GM18508 (cell line): Measurements from ENCODE around the gene ARHGAP18.
A peak's percentile ranks its signal among the peaks of the same experiment; 100 is the strongest.

Experiments used
- ATAC-seq: cut with Tn5 transposase; IDR thresholded peaks from one replicate; pipeline ENCODE4 v1.9.1; 2021; ENCODE audit warnings: moderate number of reproducible peaks; ENCODE audit not compliant: insufficient read depth, unreplicated experiment

The ARHGAP18 gene

GRCh38 chr6:129672881-129673631, 36.9 kb downstream of the ARHGAP18 start:
- ATAC-seq, result peak; percentile 38

- ATAC-seq, result peak; percentile 2
Measured at GRCh38 chr6:129672341-129672682, 37.7 kb downstream of the ARHGAP18 start.

- peak; percentile 78 for ATAC-seq
Measured at GRCh38 chr6:129671442-129672340, 38.3 kb downstream of the ARHGAP18 start.

GRCh38 chr6:129670634-129671033, 39.3 kb downstream of the ARHGAP18 start:
- no peak for ATAC-seq

GRCh38 chr6:129667621-129668020, 42.4 kb downstream of the ARHGAP18 start:
- ATAC-seq, result no peak

- no peak for ATAC-seq
Measured at GRCh38 chr6:129667034-129667433, 42.9 kb downstream of the ARHGAP18 start.

- ATAC-seq, result no peak
Measured at GRCh38 chr6:129665555-129665954, 44.4 kb downstream of the ARHGAP18 start.

GRCh38 chr6:129663531-129663930, 46.4 kb downstream of the ARHGAP18 start:
- ATAC-seq, result no peak

GRCh38 chr6:129662980-129663431, 47.0 kb downstream of the ARHGAP18 start:
- peak; percentile 59 for ATAC-seq

GRCh38 chr6:129662406-129662766, 47.6 kb downstream of the ARHGAP18 start:
- no peak for ATAC-seq

- ATAC-seq, result no peak
Measured at GRCh38 chr6:129661536-129662405, 48.2 kb downstream of the ARHGAP18 start.

- no peak for ATAC-seq
Measured at GRCh38 chr6:129660346-129660676, 49.7 kb downstream of the ARHGAP18 start.

GRCh38 chr6:129659590-129660345, 50.2 kb downstream of the ARHGAP18 start:
- ATAC-seq, result no peak

GRCh38 chr6:129659167-129659566, 50.8 kb downstream of the ARHGAP18 start:
- ATAC-seq, result no peak

- ATAC-seq, result no peak
Measured at GRCh38 chr6:129657483-129657882, 52.5 kb downstream of the ARHGAP18 start.

- no peak for ATAC-seq
Measured at GRCh38 chr6:129655334-129655733, 54.6 kb downstream of the ARHGAP18 start.

- ATAC-seq, result no peak
Measured at GRCh38 chr6:129653746-129654145, 56.2 kb downstream of the ARHGAP18 start.

- ATAC-seq, result no peak
Measured at GRCh38 chr6:129653229-129653628, 56.7 kb downstream of the ARHGAP18 start.

GRCh38 chr6:129651291-129651691, 58.7 kb downstream of the ARHGAP18 start:
- no peak for ATAC-seq
